H1 (cell line): ENCODE measurements around the gene SLC13A5. TPM values are rescaled to one million over a fixed set of nuclear protein-coding genes. Genes with fewer than 3 reads are reported as not detected.

ENCODE experiments used
- CHD7 ChIP-seq: fragments of 300-600 bp; sonication (generic); IDR thresholded peaks from 2 replicates; pipeline ENCODE4 v1.7.1; 2012; ENCODE audit warnings: low read length, moderate library complexity, mild to moderate bottlenecking, inconsistent platforms; ENCODE audit not compliant: insufficient replicate concordance
- CTCF ChIP-seq, 3 experiments: IDR thresholded peaks; 1 replicate in 2 of 3; 2 replicates in 1 of 3; pipeline versions ENCODE4 v1.5.1 to v1.6.1; 2011; ENCODE audit warnings: low read length in 3 of 3, mild to moderate bottlenecking in 3 of 3, inconsistent platforms in 2 of 3, low read depth in 1 of 3, moderate library complexity in 1 of 3; ENCODE audit not compliant: insufficient read depth in 1 of 3; ENCODE audit errors: control extremely low read depth in 1 of 3
- JUN ChIP-seq: IDR thresholded peaks from 2 replicates; pipeline ENCODE4 v1.6.1; 2011; ENCODE audit warnings: low read depth, mild to moderate bottlenecking, improper control_type of control experiment, low read length
- MAX ChIP-seq: IDR thresholded peaks from 2 replicates; pipeline ENCODE4 v1.6.1; 2012; ENCODE audit warnings: inconsistent platforms
- POLR2AphosphoS5 ChIP-seq: IDR thresholded peaks from 2 replicates; pipeline ENCODE4 v1.6.1; 2011; ENCODE audit warnings: low read depth, low read length
- POU5F1 ChIP-seq: IDR thresholded peaks from 2 replicates; pipeline ENCODE4 v1.6.1; 2011; ENCODE audit warnings: low read depth, mild to moderate bottlenecking, low read length, moderate library complexity
- RAD21 ChIP-seq, 2 experiments: IDR thresholded peaks in 1 of 2; conservative IDR thresholded peaks in 1 of 2; 2 replicates each; pipeline ENCODE4 v1.6.1; 2011; ENCODE audit warnings: low read depth in 2 of 2, low read length in 2 of 2, improper control_type of control experiment in 1 of 2, inconsistent platforms in 1 of 2, mild to moderate bottlenecking in 1 of 2, moderate library complexity in 1 of 2
- polyA plus RNA-seq, 7 experiments: library from polyadenylated mRNA; depleted of rRNA in 3 of 7; stranded (reverse) in 5 of 7; unstranded in 2 of 7; fragments of >200 nt in 5 of 7; fragments of 200-250 nt in 2 of 7; gene quantifications; 1 replicate in 5 of 7; 2 replicates in 1 of 7; 4 replicates in 1 of 7; pipeline versions ENCODE4 v1.2.1 to v1.2.3, GENCODE V29; 2011 to 2013; ENCODE audit warnings: missing spikeins in 2 of 7, mixed read lengths in 2 of 7
- total RNA-seq: library from RNA; stranded (reverse); fragmentation: NEBNext Ultra II Directional; extraction: Animal tissue kit (Norgen Biotek cat#: 25700); gene quantifications from 2 replicates; pipeline ENCODE4 v1.2.1, GENCODE V29; 2021

The SLC13A5 gene
- total and polyA plus RNA-seq, 2 of the 8 experiments (the other 6 are each of a cell fraction or from before 2014, with no cell fraction given), result 2.1 to 2.6 TPM

- TF ChIP-seq CHD7 (no peak), RAD21 (IDR thresholded peaks at IDR 0.05 in 1 of 2, conservative IDR thresholded peaks at IDR 0.05 in 1 of 2; ENCODE audit: low read depth in 2 of 2, low read length in 2 of 2) (no peak; a peak in 1 of 4 replicates), MAX (peak; percentile 45), POU5F1 (no peak), CTCF (IDR thresholded peaks at IDR 0.05; ENCODE audit: control extremely low read depth in 1 of 3, insufficient read depth in 1 of 3, low read depth in 1 of 3, low read length in 3 of 3) (no peak), POLR2AphosphoS5 (peak; percentile 83), JUN (no peak)
These were observed 72.5 kb downstream of the SLC13A5 start, which contains the start of the genes KIAA0753 and TXNDC17 (continued) for GRCh38 chr17:6640536-6641246.
